Mammary epithelial cell (primary cell): Measurements from ENCODE around the gene OTUD5.

Experiments
- EZH2 ChIP-seq: IDR thresholded peaks from 2 replicates; pipeline ENCODE4 v1.6.1; 2012; ENCODE audit warnings: low read length, inconsistent platforms, borderline replicate concordance
- TF ChIP-seq, protein P1 (sequence below), 2 donors: IDR thresholded peaks in 1 of 2; conservative IDR thresholded peaks in 1 of 2; 2 replicates each; pipeline ENCODE4 v1.5.1; 2011 to 2012; ENCODE audit warnings: inconsistent platforms in 2 of 2, low read length in 2 of 2, mild to moderate bottlenecking in 2 of 2, control low read depth in 1 of 2, low read depth in 1 of 2; ENCODE audit not compliant: insufficient read depth in 1 of 2; ENCODE audit errors: extremely low read depth in 1 of 2

DNA sequence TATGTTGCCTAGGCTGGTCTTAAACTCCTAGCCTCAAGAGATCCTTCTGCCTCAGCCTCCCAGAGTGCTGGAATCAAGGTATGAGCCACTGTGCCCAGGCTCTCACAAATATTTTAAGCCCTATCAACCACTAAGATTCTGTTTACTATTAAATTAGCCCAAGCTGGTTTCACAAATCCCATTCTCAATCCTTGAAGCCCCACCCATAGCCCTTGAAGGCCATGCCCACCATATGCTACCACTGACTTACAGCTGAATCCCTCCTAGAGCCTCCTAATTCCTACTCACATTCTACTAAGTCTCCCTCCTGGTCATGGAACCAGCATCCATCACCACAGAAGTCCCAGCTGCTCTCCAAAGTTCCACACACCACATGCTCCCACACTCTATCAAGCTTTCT lies 34.9 kb upstream of the OTUD5 start:
- TF ChIP-seq, protein P1, sequence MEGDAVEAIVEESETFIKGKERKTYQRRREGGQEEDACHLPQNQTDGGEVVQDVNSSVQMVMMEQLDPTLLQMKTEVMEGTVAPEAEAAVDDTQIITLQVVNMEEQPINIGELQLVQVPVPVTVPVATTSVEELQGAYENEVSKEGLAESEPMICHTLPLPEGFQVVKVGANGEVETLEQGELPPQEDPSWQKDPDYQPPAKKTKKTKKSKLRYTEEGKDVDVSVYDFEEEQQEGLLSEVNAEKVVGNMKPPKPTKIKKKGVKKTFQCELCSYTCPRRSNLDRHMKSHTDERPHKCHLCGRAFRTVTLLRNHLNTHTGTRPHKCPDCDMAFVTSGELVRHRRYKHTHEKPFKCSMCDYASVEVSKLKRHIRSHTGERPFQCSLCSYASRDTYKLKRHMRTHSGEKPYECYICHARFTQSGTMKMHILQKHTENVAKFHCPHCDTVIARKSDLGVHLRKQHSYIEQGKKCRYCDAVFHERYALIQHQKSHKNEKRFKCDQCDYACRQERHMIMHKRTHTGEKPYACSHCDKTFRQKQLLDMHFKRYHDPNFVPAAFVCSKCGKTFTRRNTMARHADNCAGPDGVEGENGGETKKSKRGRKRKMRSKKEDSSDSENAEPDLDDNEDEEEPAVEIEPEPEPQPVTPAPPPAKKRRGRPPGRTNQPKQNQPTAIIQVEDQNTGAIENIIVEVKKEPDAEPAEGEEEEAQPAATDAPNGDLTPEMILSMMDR (conservative IDR thresholded peaks at IDR 0.05 in 1 of 2, IDR thresholded peaks at IDR 0.05 in 1 of 2; ENCODE audit: extremely low read depth in 1 of 2, insufficient read depth in 1 of 2, low read depth in 1 of 2, low read length in 2 of 2), result no peak
- TF ChIP-seq EZH2, result no peak
